Esophagus squamous epithelium (tissue), 5 donors: ENCODE data around the gene TSLP. TPM values are rescaled to one million over a fixed set of nuclear protein-coding genes. Genes with fewer than 3 reads are reported as not detected.

ENCODE experiments used
- DNase-seq: peaks from one replicate; lab custom pipeline; 2025; lab: John Stamatoyannopoulos, UW
- H3K27ac ChIP-seq, 4 donors: fragments of 200-600 bp; sonication (generic); one replicate each; pipeline ENCODE4 v1.5.1; 2016 to 2019; ENCODE audit warnings: mild to moderate bottlenecking in 1 of 4
- H3K27me3 ChIP-seq, 4 donors: fragments of 200-600 bp; sonication (generic); 1 replicate in 3 of 4; 2 replicates in 1 of 4; pipeline versions ENCODE4 v1.5.1 to v1.6.0; 2017 to 2021; ENCODE audit warnings: antibody characterized with exemption in 1 of 4
- H3K36me3 ChIP-seq, 3 donors: fragments of 200-600 bp; sonication (generic); one replicate each; pipeline ENCODE4 v1.5.1; 2016 to 2019
- H3K4me1 ChIP-seq, 3 donors: fragments of 200-600 bp; sonication (generic); one replicate each; pipeline ENCODE4 v1.5.1; 2017 to 2019
- H3K4me3 ChIP-seq, 4 donors: fragments of 200-600 bp; sonication (generic); 1 replicate in 3 of 4; 2 replicates in 1 of 4; pipeline ENCODE4 v1.5.1; 2016 to 2019; ENCODE audit warnings: mild to moderate bottlenecking in 2 of 4, moderate library complexity in 1 of 4
- H3K9me3 ChIP-seq, 3 donors: fragments of 200-600 bp; sonication (generic); one replicate each; pipeline ENCODE4 v1.5.1; 2016 to 2019
- CTCF ChIP-seq, 6 experiments: fragments of 450-650 bp in 4 of 6; fragments of 200-600 bp in 2 of 6; sonication (generic) in 2 of 6; IDR thresholded peaks; one replicate each; pipeline ENCODE4 v1.5.1; 2016 to 2019; ENCODE audit warnings: antibody characterized with exemption in 6 of 6, mild to moderate bottlenecking in 4 of 6, moderate library complexity in 4 of 6
- POLR2A ChIP-seq, 4 donors: fragments of 450-650 bp; IDR thresholded peaks; one replicate each; pipeline ENCODE4 v1.6.1; 2017; ENCODE audit warnings: antibody characterized with exemption in 4 of 4, mild to moderate bottlenecking in 4 of 4, moderate library complexity in 3 of 4
- WGBS, 2 donors: methylation state at CpG; one replicate each; pipeline ENCODE4 v1.1.5; 2018; 5-methylcytosine and 5-hydroxymethylcytosine counted together
- intact Hi-C: fragments of 100-400 bp; cut with DNase I; formaldehyde crosslinking; loops from one replicate; pipeline ENCODE4 v1.15.0; 2022
- total RNA-seq, 4 donors: library from RNA; depleted of rRNA; stranded (reverse); fragments of >200 nt; gene quantifications; one replicate each; pipeline ENCODE4 v1.1.0, GENCODE V29; 2016
- donor health status: DM: yes; HTN: yes; CAD: no.

TSLP gene
- total RNA-seq, 4 donors from 2014 or later, result 0.27 to 4.2 (median 1.6) TPM

- Histone ChIP-seq H3K9me3 (no peaks in the 10 kb centered on the region), H3K4me1 (peaks cover 0 to 36% (median 6%) of the 10 kb centered on the region in 3 donors), H3K4me3 (peak overlapping the region in 1 of 4 donors; percentile 58), H3K27me3 (peaks cover 0 to 4% (median 0%) of the 10 kb centered on the region in 4 donors), H3K27ac (peak overlapping the region in 1 of 4 donors; percentile 52), H3K36me3 (no peaks in the 10 kb centered on the region)
- no peak for TF ChIP-seq POLR2A (IDR thresholded peaks at IDR 0.05)
- no peak for TF ChIP-seq CTCF (IDR thresholded peaks at IDR 0.05)
- no peak for DNase-seq
- intact Hi-C loops, result no loop called here
Measured at GRCh38 chr5:111075520-111075919, 4.0 kb downstream of the TSLP start.

- WGBS, 2 donors, result 42 to 50% methylated on average over 1 of the region's 1 CpG
Measured at GRCh38 chr5:111076091-111076490, 4.6 kb downstream of the TSLP start.

GRCh38 chr5:111077678-111078077, 6.2 kb downstream of the TSLP start:
- intact Hi-C loops, result no loop called here
- no peak overlapping the region for H3K4me3 ChIP-seq
- TF ChIP-seq POLR2A (IDR thresholded peaks at IDR 0.05) (no peak), CTCF (IDR thresholded peaks at IDR 0.05) (no peak)
- H3K36me3 ChIP-seq, result no peaks in the 10 kb centered on the region
- DNase-seq, result no peak
- 67 to 74% methylated on average over 2 of the region's 2 CpGs for WGBS, 2 donors
- H3K27me3 ChIP-seq, result no peaks in the 10 kb centered on the region
- H3K9me3 ChIP-seq, result no peaks in the 10 kb centered on the region
- no peak overlapping the region for H3K27ac ChIP-seq
- H3K4me1 ChIP-seq, result peaks cover 0 to 32% (median 6%) of the 10 kb centered on the region in 3 donors

More at GRCh38 chr5:111076091-111076490, 4.6 kb downstream of the TSLP start:
- Histone ChIP-seq H3K27ac (peak overlapping the region in 1 of 4 donors; percentile 40), H3K4me3 (no peak overlapping the region), H3K27me3 (no peaks in the 10 kb centered on the region), H3K36me3 (no peaks in the 10 kb centered on the region), H3K9me3 (no peaks in the 10 kb centered on the region), H3K4me1 (peaks cover 0 to 36% (median 6%) of the 10 kb centered on the region in 3 donors)
- TF ChIP-seq CTCF (IDR thresholded peaks at IDR 0.05) (no peak), POLR2A (IDR thresholded peaks at IDR 0.05) (no peak)
- no peak for DNase-seq
- intact Hi-C loops, result no loop called here

DNA sequence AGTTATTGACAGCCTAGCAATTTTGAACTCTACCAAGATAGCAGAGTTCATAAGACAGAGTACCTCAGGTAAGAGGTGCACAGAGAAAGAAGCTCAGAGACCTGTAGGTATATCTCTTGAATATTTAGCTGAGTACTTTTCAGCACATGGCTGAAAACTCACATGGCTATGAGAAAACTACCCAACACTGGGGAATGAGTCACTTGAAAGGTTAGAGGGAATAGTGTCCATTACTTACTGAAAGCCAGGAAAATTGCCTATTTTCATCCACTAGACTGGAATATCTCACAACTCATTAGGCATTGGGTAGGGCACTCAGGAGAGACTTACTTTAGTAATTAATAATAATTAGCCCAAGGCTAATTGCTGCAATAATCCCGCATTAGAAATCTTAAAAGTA, 8.3 kb downstream of the TSLP start:
- Histone ChIP-seq H3K4me1 (peaks cover 0 to 12% (median 3%) of the 10 kb centered on the region in 3 donors), H3K9me3 (no peaks in the 10 kb centered on the region), H3K36me3 (no peaks in the 10 kb centered on the region), H3K4me3 (no peak overlapping the region), H3K27ac (no peak overlapping the region), H3K27me3 (no peaks in the 10 kb centered on the region)
- TF ChIP-seq POLR2A (IDR thresholded peaks at IDR 0.05), result no peak
- TF ChIP-seq CTCF (IDR thresholded peaks at IDR 0.05), result no peak
- 63 to 76% methylated on average over 1 of the region's 1 CpG for WGBS, 2 donors
- intact Hi-C loops, result no loop called here
- no peak for DNase-seq

- 24 to 30% methylated on average over 7 of the region's 7 CpGs for WGBS, 2 donors
- no peak overlapping the region for H3K27ac ChIP-seq
- intact Hi-C loops, result no loop called here
- no peak for TF ChIP-seq POLR2A (IDR thresholded peaks at IDR 0.05)
- TF ChIP-seq CTCF (IDR thresholded peaks at IDR 0.05), result no peak
- H3K9me3 ChIP-seq, result no peaks in the 10 kb centered on the region
- H3K36me3 ChIP-seq, result no peaks in the 10 kb centered on the region
- no peaks in the 10 kb centered on the region for H3K27me3 ChIP-seq
- no peak overlapping the region for H3K4me3 ChIP-seq
- no peak for DNase-seq
- H3K4me1 ChIP-seq, result no peaks in the 10 kb centered on the region
Measured at GRCh38 chr5:111083323-111083722, 11.8 kb downstream of the TSLP start.
